Neural progenitor cell (in vitro differentiated cells): ENCODE measurements around the gene LDB2.

Source experiments
- CTCF ChIP-seq: fragments of 200-600 bp; sonication (generic); IDR thresholded peaks from 2 replicates; pipeline ENCODE4 v1.5.1; 2017; ENCODE audit warnings: antibody characterized with exemption, mild to moderate bottlenecking
- EZH2 ChIP-seq: fragments of 200-600 bp; sonication (generic); IDR thresholded peaks from 2 replicates; pipeline ENCODE4 v1.6.1; 2017; ENCODE audit warnings: antibody characterized with exemption, mild to moderate bottlenecking, moderate library complexity

- no peak for TF ChIP-seq CTCF
- no peak for TF ChIP-seq EZH2
Observed at GRCh38 chr4:16785793-16786527, 112.5 kb downstream of the LDB2 start.
